GM13977 (cell line): Measurements from ENCODE around the gene DAB2.
"Not testable (repeated sequence)": the region's sequence is repeated elsewhere in the genome, so short reads cannot be mapped to it uniquely, and the experiment has no call there.

Experiments
- DNase-seq: peaks from one replicate; pipeline ENCODE4 v3.0.0; 2012; ENCODE audit warnings: low spot score
- CTCF ChIP-seq: IDR thresholded peaks from 2 replicates; pipeline ENCODE4 v1.5.1; 2012; ENCODE audit warnings: mild to moderate bottlenecking, control low read depth; ENCODE audit not compliant: insufficient read depth; ENCODE audit errors: extremely low read depth, missing control alignments
- in situ Hi-C: fragments of 300-500 bp; cut with MboI; formaldehyde crosslinking; loops from one replicate; pipeline ENCODE4 v1.12.0; 2022; ENCODE audit warnings: low sequenced_read_pairs, low pct_unique_long_range_greater_than_20kb, mixed read lengths, inconsistent platforms; ENCODE audit not compliant: unreplicated experiment

Gene DAB2

GRCh38 chr5:39411061-39411460 lies 13.7 kb downstream of the DAB2 start:
- in situ Hi-C loops = no loop called here
- DNase-seq = no peak
- no peak for TF ChIP-seq CTCF

DNA sequence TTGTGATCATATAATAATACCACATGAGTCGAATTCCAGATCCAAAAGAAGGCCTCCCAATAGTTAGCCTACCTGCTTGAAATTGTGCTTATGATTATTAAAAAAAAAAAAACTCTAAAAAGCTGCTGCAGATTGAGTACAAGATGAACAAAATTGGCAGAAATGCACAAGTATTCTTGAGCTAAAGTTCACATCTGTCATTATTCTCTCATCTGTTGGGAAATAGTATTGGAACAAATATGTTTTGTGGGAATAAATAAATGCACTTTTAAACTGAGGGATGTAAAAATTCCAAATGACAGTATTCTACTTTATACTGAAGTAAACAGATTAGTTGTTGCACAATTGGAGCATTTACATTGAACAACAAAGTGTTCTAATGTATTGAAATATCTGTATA lies 15.7 kb downstream of the DAB2 start:
- no peak for DNase-seq
- TF ChIP-seq CTCF = no peak
- in situ Hi-C loops = no loop called here

DNA sequence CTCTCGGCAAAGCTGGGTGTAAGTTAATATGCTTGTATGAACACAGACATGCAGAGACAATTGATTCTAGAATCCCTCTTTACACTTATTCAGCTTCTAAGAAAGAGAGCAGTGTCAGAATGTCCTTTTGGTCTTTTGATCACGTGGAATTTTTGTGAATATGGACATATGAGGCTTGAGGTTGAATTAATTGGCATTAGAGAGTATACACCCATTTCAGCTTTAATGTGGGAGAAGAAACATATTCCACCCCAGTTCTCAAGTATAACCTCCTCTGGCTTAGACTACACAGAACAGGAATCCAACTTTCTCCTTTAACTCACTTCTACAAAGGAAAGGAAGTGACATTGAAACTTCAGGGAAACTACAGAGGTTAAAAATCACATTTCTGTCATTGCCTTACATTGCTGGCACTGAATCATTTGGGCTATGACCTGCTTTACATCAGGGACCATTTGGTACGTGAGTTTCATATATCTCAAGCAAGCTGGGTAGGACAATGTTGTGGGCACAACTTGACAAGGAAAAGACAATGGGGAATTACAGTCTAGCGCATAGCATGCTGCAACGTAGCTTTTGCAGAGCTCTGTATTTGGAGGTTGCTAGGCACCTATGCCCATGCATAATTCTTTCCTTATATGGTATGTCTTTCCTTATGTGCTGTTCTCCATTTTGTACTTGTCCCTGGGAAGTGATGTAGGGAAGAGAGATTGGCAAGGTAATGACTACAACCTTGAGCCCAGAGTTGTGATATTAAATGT lies 19.5 kb downstream of the DAB2 start:
- in situ Hi-C loops = no loop called here
- no peak for DNase-seq
- no peak for TF ChIP-seq CTCF

- in situ Hi-C loops, DNase-seq: not testable (repeated sequence)
Measured at GRCh38 chr5:39403761-39404160, 21.0 kb downstream of the DAB2 start.

DNA sequence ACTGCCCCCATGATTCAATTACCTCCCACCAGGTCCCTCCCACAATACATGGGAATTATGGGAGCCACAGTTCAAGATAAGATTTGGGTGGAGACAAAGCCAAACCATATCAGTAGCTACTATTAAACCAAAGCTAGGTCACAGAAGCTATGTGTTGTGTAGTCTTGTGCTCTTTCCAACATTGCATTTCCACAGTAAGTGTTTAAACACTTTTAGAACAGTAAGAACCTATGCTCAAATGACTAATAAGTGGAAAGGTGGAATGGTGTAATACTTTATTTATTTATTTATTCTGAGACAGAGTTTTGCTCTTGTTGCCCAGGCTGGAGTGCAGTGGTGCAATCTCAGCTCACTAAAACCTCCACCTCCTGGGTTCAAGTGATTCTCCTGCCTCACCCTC lies 22.6 kb downstream of the DAB2 start:
- DNase-seq = not testable (repeated sequence)

DNA sequence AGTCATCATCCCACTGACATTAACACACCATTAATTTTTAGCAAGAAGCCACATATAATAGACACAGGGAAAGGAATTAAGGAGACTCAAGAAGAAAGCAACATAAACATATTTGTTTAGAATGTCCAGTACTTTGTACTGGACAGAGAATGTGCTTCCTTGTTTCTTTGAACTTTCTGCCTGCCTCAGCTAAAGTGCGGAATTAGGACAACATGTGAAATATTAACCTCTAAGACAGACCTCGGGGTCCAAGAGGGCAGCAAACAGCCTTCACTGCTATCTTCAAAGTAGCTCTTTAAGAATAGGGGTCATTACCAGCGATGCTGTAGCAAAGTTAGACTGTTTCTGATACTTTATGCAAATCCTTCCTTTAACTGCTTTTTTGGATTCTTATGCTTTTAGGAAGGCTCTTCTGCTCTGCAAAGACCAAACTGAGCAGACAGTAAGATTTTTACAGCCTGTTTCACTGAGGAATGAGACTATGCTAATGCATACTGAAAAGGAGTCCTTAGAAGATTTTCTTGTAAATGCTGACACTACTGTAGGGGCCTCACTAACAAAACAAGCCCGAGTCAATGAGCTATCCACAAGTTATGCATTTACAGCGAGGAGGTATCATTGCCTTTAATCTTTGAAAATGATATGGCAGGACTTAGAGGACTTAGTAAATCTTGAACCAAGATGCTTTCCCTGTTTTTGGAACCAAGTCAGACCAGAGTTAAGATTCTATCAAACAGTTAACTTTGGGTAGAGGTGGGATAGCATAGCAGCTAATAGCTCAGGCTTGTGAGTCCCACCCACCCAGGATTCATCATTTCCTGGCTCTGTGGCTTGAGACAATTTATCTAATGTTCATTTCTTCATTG lies 23.8 kb downstream of the DAB2 start:
- TF ChIP-seq CTCF = no peak
- in situ Hi-C loops = no loop called here
- no peak for DNase-seq

More for the DNA sequence above, 22.6 kb downstream of the DAB2 start:
- in situ Hi-C loops = not testable (repeated sequence)

- no peak for TF ChIP-seq CTCF
- in situ Hi-C loops = loop anchor here (25.0 kb wide), 1 partner anchor 138 kb away; no protein-coding TSS in a partner anchor
- DNase-seq = no peak
Measured at GRCh38 chr5:39399135-39400036, 25.4 kb downstream of the DAB2 start.
